Hematopoietic multipotent progenitor cell treated with erythropoietin and hydrocortisone succinate and interleukin-3 and kit ligand, for 4 days (in vitro differentiated cells): ENCODE measurements around the gene CLIC1.

Experiments used
- DNase-seq: peaks from one replicate; pipeline ENCODE4 v3.0.0-alpha.2; 2015

CLIC1 gene

DNA sequence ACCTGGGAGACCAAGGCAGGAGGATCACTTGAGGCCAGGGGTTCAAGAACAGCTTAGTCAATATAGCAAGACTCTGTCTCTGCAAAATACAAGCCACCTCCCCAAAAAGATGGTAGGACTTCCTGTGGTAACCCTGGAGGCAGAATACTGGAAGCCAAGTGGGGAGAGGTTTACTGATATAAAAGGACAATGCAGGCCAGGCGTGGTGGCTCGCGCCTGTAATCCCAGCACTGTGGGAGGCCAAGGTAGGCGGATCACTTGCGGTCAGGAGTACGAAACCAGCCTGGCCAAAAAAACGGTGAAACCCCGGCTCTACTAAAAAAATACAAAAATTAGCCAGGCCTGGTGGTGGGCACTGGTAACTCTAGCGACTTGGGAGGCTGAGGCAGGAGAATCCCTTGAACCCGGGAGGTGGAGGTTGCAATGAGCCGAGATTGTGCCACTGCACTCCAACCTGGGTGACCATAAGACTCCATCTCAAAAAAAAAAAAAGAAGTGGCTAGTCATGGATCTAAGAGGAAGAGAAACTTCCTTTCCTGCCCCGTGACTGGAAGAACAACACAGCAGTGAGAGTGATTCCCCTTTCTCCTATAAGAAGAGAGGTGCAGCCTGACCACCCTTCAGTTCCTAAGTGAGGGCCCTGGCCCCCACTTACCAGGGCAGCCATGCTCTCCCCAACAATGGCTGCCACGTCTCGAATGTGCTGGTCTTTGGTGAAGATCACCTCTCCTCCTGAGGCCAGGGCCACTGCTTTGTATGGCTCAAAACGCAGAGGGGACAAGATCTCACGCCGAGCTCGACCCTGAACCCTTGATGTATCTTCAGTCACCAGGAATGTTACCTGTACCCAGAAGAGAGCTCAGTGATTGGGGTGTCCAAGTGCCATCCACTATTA lies 32.3 kb upstream of the CLIC1 start:
- DNase-seq, result no peak

- no peak for DNase-seq
Measured at GRCh38 chr6:31767096-31767645, 30.8 kb upstream of the CLIC1 start.

DNA sequence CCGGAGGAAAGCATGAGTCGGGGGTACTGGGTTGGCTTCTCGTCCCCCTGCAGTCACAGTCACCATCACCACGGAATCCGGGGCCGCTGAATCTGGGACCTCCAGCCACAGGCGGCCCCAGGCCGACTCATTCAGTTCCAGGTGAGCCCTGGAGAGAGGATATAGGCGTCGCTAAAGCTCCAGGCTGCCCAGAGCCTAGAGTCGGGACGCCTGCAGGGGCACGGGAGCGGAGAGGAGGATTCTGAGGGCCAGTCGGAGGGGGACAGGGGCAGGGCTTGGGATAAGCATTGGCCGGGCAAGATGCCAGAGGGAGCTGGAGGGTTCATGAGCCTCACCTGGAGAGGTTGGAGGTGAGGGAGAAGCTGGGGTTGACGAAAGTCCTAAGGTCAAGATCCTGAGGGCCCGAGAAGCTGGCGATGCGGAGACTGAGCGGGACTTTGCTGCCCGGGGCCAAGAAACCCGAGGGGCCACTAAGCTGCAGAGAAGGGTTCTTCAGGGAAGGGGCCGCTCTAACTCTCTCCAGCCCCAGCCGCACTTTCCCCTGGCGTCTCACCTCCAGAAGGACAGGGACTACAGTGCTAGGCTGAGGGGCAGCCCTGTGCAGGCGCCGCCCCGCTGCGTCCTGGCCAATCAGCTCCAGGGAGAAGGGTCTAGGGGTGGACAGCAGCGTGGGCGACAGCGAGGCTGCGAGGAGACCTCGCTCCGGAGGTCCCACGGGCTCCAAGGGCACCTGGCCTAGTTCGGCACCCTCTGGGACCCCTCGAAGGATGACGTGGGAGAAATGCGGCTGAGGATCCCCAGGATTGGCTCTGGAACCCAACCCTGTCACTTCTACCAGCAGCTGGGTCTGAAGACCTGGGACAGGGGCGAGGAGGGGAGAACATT lies 29.8 kb upstream of the CLIC1 start:
- no peak for DNase-seq

- no peak for DNase-seq
Measured at GRCh38 chr6:31765559-31765909, 29.2 kb upstream of the CLIC1 start.

DNA sequence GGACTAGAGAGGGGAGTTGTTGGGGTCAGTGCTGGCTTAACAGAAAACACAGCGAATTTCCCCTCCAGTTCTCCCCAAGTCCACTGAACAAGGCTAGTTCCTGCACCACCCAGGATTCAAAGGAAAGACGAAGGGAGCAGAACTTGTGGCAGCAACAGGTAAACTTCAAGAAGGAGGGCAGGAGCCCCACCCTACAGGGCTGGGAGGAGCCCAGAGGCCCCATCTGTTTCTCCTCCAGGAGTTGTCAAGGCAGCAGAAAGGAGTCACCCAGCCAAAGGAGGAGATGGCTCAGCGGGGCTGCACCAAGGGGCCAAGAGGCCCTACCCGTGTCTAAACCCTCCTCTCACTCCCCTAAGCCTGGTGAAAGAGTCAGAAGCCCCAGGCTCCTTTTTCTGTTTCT lies 27.9 kb upstream of the CLIC1 start:
- no peak for DNase-seq

GRCh38 chr6:31763619-31763940 lies 27.2 kb upstream of the CLIC1 start:
- DNase-seq, result no peak

DNA sequence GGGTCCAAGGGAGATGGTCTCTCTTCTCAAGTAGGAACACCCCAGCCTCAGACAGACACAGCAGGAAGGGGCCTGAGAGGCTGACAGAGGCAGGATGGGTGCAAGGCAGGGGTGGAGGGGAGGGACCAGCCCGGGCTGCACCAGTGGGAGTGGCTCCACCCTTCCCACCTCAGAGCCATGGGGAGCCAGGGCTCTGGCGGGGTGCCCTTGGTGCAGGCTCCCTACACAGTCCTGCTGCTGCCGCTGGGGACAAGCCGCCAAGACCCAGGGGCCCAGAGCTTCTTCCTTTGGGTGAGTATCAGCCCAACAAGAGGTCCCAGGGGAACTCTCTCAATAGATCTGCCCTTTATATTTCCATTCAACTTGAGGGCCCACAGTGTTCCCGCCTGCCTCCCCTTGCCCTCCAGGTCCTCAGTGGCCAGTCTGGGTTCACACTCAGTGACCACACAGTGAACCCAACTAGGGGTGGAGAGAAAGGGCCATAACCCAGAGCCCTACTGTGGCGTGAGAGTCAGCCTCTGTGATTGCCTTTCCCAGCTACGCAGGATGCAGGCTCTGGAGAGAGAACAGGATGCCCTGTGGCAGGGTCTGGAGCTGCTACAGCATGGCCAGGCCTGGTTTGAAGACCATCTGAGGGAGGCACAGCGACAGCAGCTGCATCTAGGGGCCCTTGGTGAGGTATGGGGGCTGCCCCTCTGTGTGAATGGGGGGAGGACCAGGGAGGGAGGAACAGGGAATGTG lies 26.7 kb upstream of the CLIC1 start:
- DNase-seq, result no peak

DNA sequence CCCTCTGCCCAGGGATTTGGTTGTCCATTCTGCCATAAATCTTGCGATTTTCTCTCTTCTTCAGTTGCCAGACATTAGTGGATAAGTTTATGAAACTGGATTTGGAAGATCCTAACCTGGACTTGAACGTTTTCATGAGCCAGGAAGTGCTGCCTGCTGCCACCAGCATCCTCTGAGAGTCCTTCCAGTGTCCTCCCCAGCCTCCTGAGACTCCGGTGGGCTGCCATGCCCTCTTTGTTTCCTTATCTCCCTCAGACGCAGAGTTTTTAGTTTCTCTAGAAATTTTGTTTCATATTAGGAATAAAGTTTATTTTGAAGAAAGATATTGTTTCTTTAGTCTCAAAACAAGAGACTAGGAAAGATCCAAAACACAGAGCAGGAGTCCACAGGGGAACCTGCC lies 26.0 kb upstream of the CLIC1 start, which contains the start of gene SAPCD1:
Gene SAPCD1, plus strand, starts transcription at position 301 of the 400 bp plus-strand sequence. CDS start 399 bp downstream, outside the sequence.
- DNase-seq, result no peak

- DNase-seq, result no peak
Measured at GRCh38 chr6:31761343-31761742, 25.0 kb upstream of the CLIC1 start.

DNA sequence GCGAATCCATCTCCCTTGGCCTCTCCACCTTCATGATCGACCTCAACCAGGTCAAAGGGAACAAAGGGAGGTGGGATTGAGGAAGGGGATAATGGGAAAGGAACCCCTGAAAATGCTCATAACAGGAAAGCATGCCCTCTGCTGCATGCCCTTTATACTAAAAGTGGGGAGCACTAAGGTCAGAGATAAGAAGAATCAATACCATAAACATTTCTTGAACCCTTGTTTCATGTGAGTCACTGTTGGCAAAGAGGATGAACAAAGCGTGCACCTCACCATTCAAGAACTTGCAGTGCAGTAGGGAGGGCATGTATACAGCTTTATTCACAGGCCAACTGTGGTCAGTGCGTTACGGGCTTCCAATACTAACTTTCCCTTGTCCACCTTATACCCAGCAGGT lies 24.5 kb upstream of the CLIC1 start:
- no peak for DNase-seq

GRCh38 chr6:31758281-31758680 lies 22.0 kb upstream of the CLIC1 start:
- no peak for DNase-seq

- DNase-seq, result no peak
Measured at GRCh38 chr6:31752739-31753319, 16.5 kb upstream of the CLIC1 start.

GRCh38 chr6:31750411-31751022 lies 14.2 kb upstream of the CLIC1 start:
- DNase-seq, result no peak

DNA sequence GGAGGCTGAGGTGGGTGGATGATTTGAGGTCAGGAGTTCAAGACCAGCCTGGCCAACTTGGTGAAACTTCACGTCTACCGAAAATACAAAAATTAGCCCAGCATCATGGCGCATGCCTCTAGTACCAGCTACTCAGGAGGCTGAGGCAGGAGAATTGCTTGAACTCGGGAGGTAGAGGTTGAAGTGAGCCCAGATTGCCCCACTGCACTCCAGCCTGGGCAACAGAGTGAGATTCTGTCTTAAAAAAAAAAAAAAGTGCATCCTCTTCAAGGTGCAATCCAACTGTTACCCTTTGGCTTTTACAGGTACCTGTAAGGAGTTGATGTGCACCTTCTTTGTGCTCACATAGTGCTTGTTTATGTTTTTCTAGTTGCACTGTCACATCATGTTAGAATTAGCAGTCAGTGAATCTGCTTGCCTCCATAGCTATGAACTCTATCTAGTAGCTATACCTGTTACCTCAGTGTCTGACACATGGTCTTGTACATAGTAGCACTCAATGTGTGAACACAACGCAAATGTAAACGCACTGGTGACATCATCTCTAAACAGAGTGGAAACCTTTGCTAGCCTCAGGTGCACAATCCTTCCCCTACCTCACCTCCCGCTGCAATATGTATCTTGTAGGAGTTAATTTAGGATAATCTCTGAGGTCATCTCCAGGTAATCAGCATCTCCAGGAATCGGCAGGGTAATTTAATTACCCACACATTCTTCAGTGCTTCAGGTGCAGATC lies 13.1 kb upstream of the CLIC1 start:
- DNase-seq, result no peak

DNA sequence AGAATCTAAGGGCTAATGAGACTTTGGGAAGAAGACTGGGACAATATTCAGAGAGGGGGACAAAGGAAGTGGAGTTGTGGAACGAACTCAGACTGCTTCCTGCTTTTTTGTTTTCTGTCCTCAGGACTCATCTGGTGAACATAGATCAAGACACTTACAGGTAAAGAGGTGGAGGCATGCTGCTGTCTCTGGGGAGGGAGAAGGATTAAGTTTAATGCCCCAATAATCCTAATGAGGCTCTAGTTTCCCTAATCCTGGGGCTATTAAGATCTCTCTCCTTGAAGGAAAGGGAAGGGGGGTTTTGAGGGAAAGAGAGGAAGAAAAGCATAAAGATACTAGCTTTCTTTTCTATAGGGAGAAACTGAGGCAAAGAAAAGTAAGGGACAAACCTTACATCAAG lies 8.1 kb upstream of the CLIC1 start:
- DNase-seq, result no peak

DNA sequence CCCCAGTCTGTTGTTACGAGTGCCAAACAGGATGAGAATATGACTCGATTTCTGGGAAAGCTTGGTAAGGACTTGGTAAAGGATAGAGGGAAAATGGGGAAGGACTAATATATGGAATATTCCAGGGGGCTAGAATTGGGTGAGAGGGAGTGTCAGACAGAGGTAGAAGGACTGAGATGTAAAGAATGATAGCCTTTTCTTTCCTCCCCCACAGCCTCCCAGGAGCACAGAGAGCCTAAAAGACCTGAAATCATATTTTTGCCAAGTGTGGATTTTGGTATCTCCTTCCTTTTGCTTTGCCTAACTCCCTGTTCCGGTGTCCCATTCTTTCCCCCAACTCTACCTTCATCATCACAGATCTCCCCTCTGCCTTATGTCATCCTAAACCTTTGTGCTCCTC lies 6.6 kb upstream of the CLIC1 start:
- no peak for DNase-seq

DNA sequence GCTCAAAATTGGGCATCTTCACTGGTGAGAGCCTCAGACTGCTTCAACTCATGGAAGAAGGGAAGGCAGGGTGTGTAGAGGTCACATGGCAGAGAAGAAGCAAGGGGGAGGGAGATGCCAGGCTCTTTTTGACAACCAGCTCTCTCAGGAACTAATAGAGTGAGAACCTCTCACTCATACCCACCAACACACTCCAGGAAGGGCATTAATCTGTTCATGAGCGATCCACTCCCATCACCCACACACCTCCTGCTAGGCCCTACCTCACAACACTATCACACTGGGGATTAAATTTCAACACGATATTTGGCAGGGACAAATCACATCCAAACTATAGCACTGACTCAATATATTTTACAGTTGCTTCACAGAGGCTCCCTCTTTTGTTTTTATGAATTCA lies 5.5 kb upstream of the CLIC1 start:
- no peak for DNase-seq

DNA sequence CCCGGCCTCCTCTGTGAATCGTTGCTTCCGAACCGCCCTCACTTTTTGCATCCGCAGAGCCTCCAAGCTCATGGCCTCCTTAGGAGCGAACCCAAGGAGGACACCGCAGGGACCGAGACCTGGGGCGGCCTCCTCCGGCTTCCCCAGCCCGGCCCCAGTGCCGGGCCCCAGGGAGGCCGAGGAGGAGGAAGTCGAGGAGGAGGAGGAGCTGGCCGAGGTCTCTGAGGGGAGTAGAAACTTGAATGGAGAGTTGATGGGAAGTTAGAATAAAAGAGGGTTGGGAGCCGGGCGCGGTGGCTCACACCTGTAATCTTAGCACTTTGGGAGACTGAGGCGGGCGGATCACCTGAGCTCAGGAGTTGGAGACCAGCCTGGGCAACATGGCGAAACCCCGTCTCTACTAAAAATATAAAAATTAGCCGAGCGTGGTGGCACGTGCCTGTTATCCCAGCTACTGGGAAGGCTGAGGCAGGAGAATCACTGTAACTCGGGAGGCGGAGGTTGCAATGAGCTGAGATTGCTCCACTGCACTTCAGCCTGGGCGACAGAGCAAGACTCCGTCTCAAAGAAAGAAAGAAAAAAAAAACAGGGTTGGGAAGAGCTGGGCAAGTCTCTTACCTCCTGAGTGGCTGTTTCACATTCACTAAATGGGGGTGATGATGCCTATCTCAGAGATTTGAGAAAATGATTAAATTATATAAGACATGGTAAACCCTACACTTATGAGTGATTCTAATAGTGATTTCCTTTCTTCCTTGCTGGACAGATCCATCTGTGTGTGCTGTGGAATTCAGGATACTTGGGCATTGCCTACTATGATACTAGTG lies 4.3 kb upstream of the CLIC1 start:
- peak; percentile 73 for DNase-seq

DNA sequence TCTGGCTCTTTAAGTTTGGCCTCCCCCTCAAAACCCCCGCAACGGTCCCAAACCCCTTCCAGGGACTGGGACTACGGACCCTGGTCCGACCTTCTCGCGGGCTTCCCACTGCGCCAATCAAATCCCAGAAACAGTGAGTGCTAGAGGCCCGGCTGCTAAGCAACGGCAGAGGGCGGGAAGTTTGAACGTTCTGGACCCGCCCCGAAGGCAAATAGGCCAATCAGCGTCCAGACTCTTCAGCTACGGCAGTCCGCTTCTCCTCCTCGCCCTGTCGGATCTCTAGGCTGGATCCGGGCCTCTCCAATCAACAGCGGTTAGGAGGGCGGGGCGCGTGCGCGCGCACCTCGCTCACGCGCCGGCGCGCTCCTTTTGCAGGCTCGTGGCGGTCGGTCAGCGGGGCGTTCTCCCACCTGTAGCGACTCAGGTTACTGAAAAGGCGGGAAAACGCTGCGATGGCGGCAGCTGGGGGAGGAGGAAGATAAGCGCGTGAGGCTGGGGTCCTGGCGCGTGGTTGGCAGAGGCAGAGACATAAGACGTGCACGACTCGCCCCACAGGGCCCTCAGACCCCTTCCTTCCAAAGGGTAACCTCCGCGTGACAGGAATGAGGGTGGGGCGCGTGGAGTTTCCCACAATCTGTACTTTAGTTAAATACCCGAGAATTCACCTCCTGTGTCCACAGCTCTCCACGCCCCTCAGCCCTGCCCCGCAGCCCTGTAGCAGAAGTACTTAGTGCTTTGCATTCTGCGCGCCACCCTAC lies 3.5 kb upstream of the CLIC1 start, which contains the start of gene MSH5:
Gene MSH5, plus strand, starts transcription at position 367 of the 758 bp plus-strand sequence. CDS start 462 bp downstream, outside the sequence.
- peak; percentile 100 for DNase-seq
